Measurements from ENCODE around the gene MAGEB3.

DNA sequence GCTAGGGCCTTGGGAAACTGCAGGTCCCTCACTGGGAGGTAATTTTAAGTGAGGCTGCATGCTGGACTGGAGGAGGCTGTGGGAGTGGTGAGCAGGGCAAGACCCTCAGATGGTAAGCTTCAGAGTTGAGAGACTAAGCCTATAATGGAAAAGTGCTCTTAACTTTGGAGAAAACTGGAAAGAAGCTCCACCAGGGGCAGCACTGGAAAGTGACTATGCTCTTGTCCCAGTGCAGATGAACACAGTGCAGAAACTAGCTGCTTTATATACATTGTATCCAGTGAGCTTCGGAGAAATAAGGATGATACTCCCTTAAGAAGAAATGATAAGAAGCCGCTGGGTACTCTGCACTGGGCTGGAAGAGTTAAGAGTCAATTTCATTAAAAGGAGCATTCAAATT lies 18.3 kb upstream of the MAGEB3 start:
- no peak for TF ChIP-seq POLR2A (IDR thresholded peaks at IDR 0.05)
- TF ChIP-seq CTCF (IDR thresholded peaks at IDR 0.05) = no peak

Measured in esophagus squamous epithelium (tissue), 4 donors.